ENCODE measurements around the gene ARHGAP23. TPM values are rescaled to one million over a fixed set of nuclear protein-coding genes. Genes with fewer than 3 reads are reported as not detected.

Gene ARHGAP23
- total RNA-seq, 3 donors from 2014 or later (not counting 1 experiment from before 2014, with no cell fraction given): 0.19 to 1.8 (median 1.7) TPM

DNA sequence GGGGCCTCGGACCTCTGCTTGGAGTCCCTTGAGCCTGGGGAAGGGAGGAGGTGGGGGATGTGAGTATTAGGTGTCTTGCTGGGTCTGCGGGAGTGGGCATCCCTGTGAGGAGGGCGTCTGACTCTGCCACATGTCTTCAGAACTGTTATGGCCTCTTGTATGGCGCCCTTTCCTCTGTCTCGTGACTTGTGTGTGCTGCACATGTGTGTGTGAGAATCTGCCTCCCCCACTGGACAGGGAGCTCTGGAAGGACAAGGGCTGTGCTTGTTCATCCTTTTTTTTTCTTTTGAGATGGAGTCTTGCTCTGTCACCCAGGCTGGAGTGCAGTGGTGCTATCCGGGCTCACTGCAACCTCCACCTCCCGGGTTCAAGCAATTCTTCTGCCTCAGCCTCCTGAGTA is 33.4 kb downstream of the ARHGAP23 start:
- Mint-ChIP-seq H3K4me1 (no peaks in the 10 kb centered on the region), H3K4me3 (no peak overlapping the region), H3K27me3 (ENCODE audit: low read depth in 2 of 2) (peaks cover 9% of the 10 kb centered on the region in 2 donors), H3K9me3 (no peaks in the 10 kb centered on the region), H3K36me3 (no peaks in the 10 kb centered on the region), H3K27ac (no peak overlapping the region)
- Histone ChIP-seq H3K4me1 (ENCODE audit: control insufficient read depth, insufficient read depth, low read length) (no peaks in the 10 kb centered on the region), H3K36me3 (ENCODE audit: control insufficient read depth, insufficient read depth, low read length) (no peaks in the 10 kb centered on the region), H3K4me3 (ENCODE audit: low read length) (no peak overlapping the region), H3K27ac (ENCODE audit: low read length) (no peak overlapping the region), H3K27me3 (ENCODE audit: control insufficient read depth, insufficient read depth, low read length) (no peaks in the 10 kb centered on the region), H3K9me3 (ENCODE audit: control insufficient read depth, insufficient read depth, low read length) (no peaks in the 10 kb centered on the region)
- DNase-seq (no peak), ATAC-seq (no peak)
- intact Hi-C loops (cut with micrococcal nuclease): no loop called here
- WGBS (ENCODE audit: insufficient coverage): 93% methylated on average over 7 of the region's 7 CpGs
- no peak for TF ChIP-seq CTCF (IDR thresholded peaks at IDR 0.05)

DNA sequence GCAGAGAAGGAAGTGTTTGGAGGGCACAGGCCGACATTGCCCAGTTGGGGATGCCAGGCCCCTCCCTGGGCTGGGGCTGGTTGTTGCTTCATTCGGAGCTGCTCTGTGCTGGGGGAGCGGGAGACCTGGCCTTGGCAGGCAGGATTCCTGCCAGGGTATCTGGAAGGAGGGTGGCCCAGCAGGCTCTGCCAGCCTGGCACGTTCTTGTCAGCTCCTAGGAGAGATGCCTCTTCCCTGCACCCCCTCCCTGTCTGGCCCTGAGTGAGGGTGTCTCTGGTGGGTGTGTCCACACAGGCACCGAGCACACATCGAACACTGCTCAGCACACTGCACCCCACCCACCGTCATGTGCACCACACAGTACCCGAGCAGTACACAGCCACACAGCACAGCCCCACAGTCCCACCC is 35.2 kb downstream of the ARHGAP23 start:
- no peaks in the 10 kb centered on the region for H3K4me1 Mint-ChIP-seq
- H3K4me1 ChIP-seq (ENCODE audit: control insufficient read depth, insufficient read depth, low read length): no peaks in the 10 kb centered on the region
- 89% methylated on average over 8 of the region's 8 CpGs for WGBS (ENCODE audit: insufficient coverage)
- ATAC-seq: peak in 1 of 3 donors; percentile 23
- H3K9me3 ChIP-seq (ENCODE audit: control insufficient read depth, insufficient read depth, low read length): no peaks in the 10 kb centered on the region
- TF ChIP-seq CTCF (IDR thresholded peaks at IDR 0.05): no peak
- H3K36me3 ChIP-seq (ENCODE audit: control insufficient read depth, insufficient read depth, low read length): no peaks in the 10 kb centered on the region
- no peaks in the 10 kb centered on the region for H3K27me3 ChIP-seq (ENCODE audit: control insufficient read depth, insufficient read depth, low read length)
- H3K4me3 Mint-ChIP-seq: no peak overlapping the region
- H3K36me3 Mint-ChIP-seq: no peaks in the 10 kb centered on the region
- H3K9me3 Mint-ChIP-seq: no peaks in the 10 kb centered on the region
- DNase-seq: no peak
- intact Hi-C loops (cut with micrococcal nuclease): no loop called here
- H3K4me3 ChIP-seq (ENCODE audit: low read length): no peak overlapping the region
- no peak overlapping the region for H3K27ac ChIP-seq (ENCODE audit: low read length)
- H3K27ac Mint-ChIP-seq: no peak overlapping the region
- peaks cover 0 to 3% of the 10 kb centered on the region in 2 donors for H3K27me3 Mint-ChIP-seq (ENCODE audit: low read depth in 2 of 2)

- Histone ChIP-seq H3K4me1 (ENCODE audit: control insufficient read depth, insufficient read depth, low read length) (no peaks in the 10 kb centered on the region), H3K27ac (ENCODE audit: low read length) (no peak overlapping the region), H3K36me3 (ENCODE audit: control insufficient read depth, insufficient read depth, low read length) (no peaks in the 10 kb centered on the region), H3K9me3 (ENCODE audit: control insufficient read depth, insufficient read depth, low read length) (no peaks in the 10 kb centered on the region), H3K27me3 (ENCODE audit: control insufficient read depth, insufficient read depth, low read length) (no peaks in the 10 kb centered on the region), H3K4me3 (ENCODE audit: low read length) (no peak overlapping the region)
- Mint-ChIP-seq H3K27me3 (ENCODE audit: low read depth in 2 of 2) (peaks cover 0 to 3% of the 10 kb centered on the region in 2 donors), H3K27ac (no peak overlapping the region), H3K4me1 (no peaks in the 10 kb centered on the region), H3K4me3 (no peak overlapping the region), H3K36me3 (no peaks in the 10 kb centered on the region), H3K9me3 (no peaks in the 10 kb centered on the region)
- TF ChIP-seq CTCF (IDR thresholded peaks at IDR 0.05): no peak
- WGBS (ENCODE audit: insufficient coverage): 89% methylated on average over 9 of the region's 9 CpGs
- ATAC-seq (no peak), DNase-seq (no peak)
- intact Hi-C loops (cut with micrococcal nuclease): no loop called here
These were observed 36.0 kb downstream of the ARHGAP23 start for GRCh38 chr17:38464251-38464722.

GRCh38 chr17:38464723-38465390 is 36.6 kb downstream of the ARHGAP23 start:
- H3K27me3 Mint-ChIP-seq (ENCODE audit: low read depth in 2 of 2): peaks cover 0 to 3% of the 10 kb centered on the region in 2 donors
- Histone ChIP-seq H3K27me3 (ENCODE audit: control insufficient read depth, insufficient read depth, low read length) (no peaks in the 10 kb centered on the region), H3K9me3 (ENCODE audit: control insufficient read depth, insufficient read depth, low read length) (no peaks in the 10 kb centered on the region), H3K36me3 (ENCODE audit: control insufficient read depth, insufficient read depth, low read length) (no peaks in the 10 kb centered on the region), H3K27ac (ENCODE audit: low read length) (no peak overlapping the region), H3K4me1 (ENCODE audit: control insufficient read depth, insufficient read depth, low read length) (no peaks in the 10 kb centered on the region), H3K4me3 (ENCODE audit: low read length) (no peak overlapping the region)
- H3K4me3 Mint-ChIP-seq: no peak overlapping the region
- no peaks in the 10 kb centered on the region for H3K4me1 Mint-ChIP-seq
- no peak overlapping the region for H3K27ac Mint-ChIP-seq
- intact Hi-C loops (cut with micrococcal nuclease): no loop called here
- no peaks in the 10 kb centered on the region for H3K9me3 Mint-ChIP-seq
- no peak for ATAC-seq
- H3K36me3 Mint-ChIP-seq: no peaks in the 10 kb centered on the region
- no peak for TF ChIP-seq CTCF (IDR thresholded peaks at IDR 0.05)
- no peak for DNase-seq
- WGBS (ENCODE audit: insufficient coverage): 91% methylated on average over 18 of the region's 28 CpGs
